Activated CD8-positive, alpha-beta memory T cell treated with anti-CD3 and anti-CD28 coated beads, Interleukin-2, amount 50 U/mL, for 1 hour (primary cell): Measurements from ENCODE around the gene HDLBP.
"Not testable (repeated sequence)": the region's sequence is repeated elsewhere in the genome, so short reads cannot be mapped to it uniquely, and the experiment has no call there.

Source experiments
- DNase-seq: peaks from one replicate; pipeline ENCODE4 v3.0.0-alpha.2; 2020; ENCODE audit errors: extremely low read depth

The HDLBP gene

GRCh38 chr2:241329669-241330615 is 14.5 kb upstream of the HDLBP start:
- no peak for DNase-seq

- no peak for DNase-seq
Observed at GRCh38 chr2:241325257-241325656, 9.8 kb upstream of the HDLBP start.

GRCh38 chr2:241324775-241325174 is 9.3 kb upstream of the HDLBP start:
- no peak for DNase-seq

GRCh38 chr2:241323778-241324177 is 8.3 kb upstream of the HDLBP start:
- no peak for DNase-seq

- no peak for DNase-seq
Observed at GRCh38 chr2:241321886-241322285, 6.4 kb upstream of the HDLBP start.

GRCh38 chr2:241321033-241321432 is 5.6 kb upstream of the HDLBP start:
- DNase-seq: no peak

- no peak for DNase-seq
Observed at GRCh38 chr2:241320394-241320793, 4.9 kb upstream of the HDLBP start.

- not testable (repeated sequence) for DNase-seq
Observed at GRCh38 chr2:241318830-241319229, 3.4 kb upstream of the HDLBP start.

GRCh38 chr2:241317391-241317790 is 1.9 kb upstream of the HDLBP start:
- DNase-seq: no peak

- DNase-seq: no peak
Observed at GRCh38 chr2:241316825-241317224, 1.4 kb upstream of the HDLBP start.

GRCh38 chr2:241315879-241316631 is 583 bp upstream of the HDLBP start, which contains the start of gene SEPTIN2:
Gene SEPTIN2 (plus strand): TSS chr2:241315925. CDS start chr2:241324233, 8,308 bp downstream.
- peak; percentile 40 for DNase-seq

GRCh38 chr2:241314226-241315092 is 1.0 kb downstream of the HDLBP start:
- DNase-seq: no peak

- no peak for DNase-seq
Observed at GRCh38 chr2:241313543-241314095, 1.9 kb downstream of the HDLBP start.

GRCh38 chr2:241312082-241312481 is 3.4 kb downstream of the HDLBP start:
- no peak for DNase-seq

- no peak for DNase-seq
Observed at GRCh38 chr2:241310917-241311566, 4.4 kb downstream of the HDLBP start.

GRCh38 chr2:241309684-241310117 is 5.8 kb downstream of the HDLBP start:
- DNase-seq: peak; percentile 57

- no peak for DNase-seq
Observed at GRCh38 chr2:241308832-241309500, 6.5 kb downstream of the HDLBP start.

- no peak for DNase-seq
Observed at GRCh38 chr2:241308267-241308666, 7.2 kb downstream of the HDLBP start.

GRCh38 chr2:241307055-241307454 is 8.4 kb downstream of the HDLBP start:
- no peak for DNase-seq

GRCh38 chr2:241304039-241304670 is 11.3 kb downstream of the HDLBP start:
- no peak for DNase-seq
